GM06990 (cell line): Measurements from ENCODE around the gene GCC1.
"Not testable (repeated sequence)": the region's sequence is repeated elsewhere in the genome, so short reads cannot be mapped to it uniquely, and the experiment has no call there.

Experiments used
- DNase-seq: peaks from one replicate; pipeline ENCODE4 v3.0.0-alpha.2; 2011; ENCODE audit not compliant: insufficient read length; ENCODE audit errors: extremely low read depth
- H3K27me3 ChIP-seq: replicated peaks from 2 replicates; pipeline ENCODE4 v1.6.0; 2011; ENCODE audit warnings: low read length; ENCODE audit not compliant: control insufficient read depth, insufficient read depth
- H3K36me3 ChIP-seq: 2 replicates; pipeline ENCODE4 v1.5.1; 2011; ENCODE audit warnings: low read length; ENCODE audit not compliant: control insufficient read depth, insufficient read depth
- H3K4me3 ChIP-seq: replicated peaks from 2 replicates; pipeline ENCODE4 v1.5.1; 2011; ENCODE audit warnings: low read depth, mild to moderate bottlenecking, control low read depth, low read length
- CTCF ChIP-seq: IDR thresholded peaks from 2 replicates; pipeline ENCODE4 v1.5.1; 2011; ENCODE audit warnings: low read length, control low read depth, mild to moderate bottlenecking, inconsistent platforms; ENCODE audit not compliant: insufficient read depth, poor library complexity, severe bottlenecking

Gene GCC1

GRCh38 chr7:127550247-127550646 lies 35.1 kb downstream of the GCC1 start:
- TF ChIP-seq CTCF = peak; percentile 29
- DNase-seq = no peak
- no peaks in the 10 kb centered on the region for H3K36me3 ChIP-seq
- H3K27me3 ChIP-seq = no peaks in the 10 kb centered on the region; the same call in 1 of the 2 replicates
- no peak overlapping the region for H3K4me3 ChIP-seq

- no peak for TF ChIP-seq CTCF
- Histone ChIP-seq H3K27me3 (no peaks in the 10 kb centered on the region; the same call in 1 of the 2 replicates), H3K36me3 (no peaks in the 10 kb centered on the region), H3K4me3 (no peak overlapping the region)
- no peak for DNase-seq
These were observed 39.1 kb downstream of the GCC1 start for GRCh38 chr7:127546313-127546712.

- Histone ChIP-seq H3K4me3 (no peak overlapping the region), H3K27me3 (no peaks in the 10 kb centered on the region; the same call in 1 of the 2 replicates), H3K36me3 (no peaks in the 10 kb centered on the region)
- no peak for DNase-seq
- no peak for TF ChIP-seq CTCF
These were observed 43.8 kb downstream of the GCC1 start for GRCh38 chr7:127541548-127541947.

GRCh38 chr7:127540461-127540860 lies 44.9 kb downstream of the GCC1 start:
- not testable (repeated sequence) for H3K4me3 ChIP-seq, DNase-seq, H3K27me3 ChIP-seq, H3K36me3 ChIP-seq

GRCh38 chr7:127539116-127539515 lies 46.3 kb downstream of the GCC1 start:
- no peak for DNase-seq
- Histone ChIP-seq H3K4me3 (no peak overlapping the region), H3K36me3 (no peaks in the 10 kb centered on the region), H3K27me3 (no peaks in the 10 kb centered on the region; the same call in 1 of the 2 replicates)
- TF ChIP-seq CTCF = no peak

- no peak for TF ChIP-seq CTCF
- H3K36me3 ChIP-seq = no peaks in the 10 kb centered on the region
- H3K4me3 ChIP-seq = no peak overlapping the region
- no peak for DNase-seq
- H3K27me3 ChIP-seq = no peaks in the 10 kb centered on the region; the same call in 1 of the 2 replicates
These were observed 48.7 kb downstream of the GCC1 start for GRCh38 chr7:127536741-127537140.
